NCI-H1105 (cell line): ENCODE data around the gene DNASE1L1.

ENCODE experiments used
- DNase-seq: peaks from one replicate; lab custom pipeline; 2025; lab: John Stamatoyannopoulos, UW

The DNASE1L1 gene

DNA sequence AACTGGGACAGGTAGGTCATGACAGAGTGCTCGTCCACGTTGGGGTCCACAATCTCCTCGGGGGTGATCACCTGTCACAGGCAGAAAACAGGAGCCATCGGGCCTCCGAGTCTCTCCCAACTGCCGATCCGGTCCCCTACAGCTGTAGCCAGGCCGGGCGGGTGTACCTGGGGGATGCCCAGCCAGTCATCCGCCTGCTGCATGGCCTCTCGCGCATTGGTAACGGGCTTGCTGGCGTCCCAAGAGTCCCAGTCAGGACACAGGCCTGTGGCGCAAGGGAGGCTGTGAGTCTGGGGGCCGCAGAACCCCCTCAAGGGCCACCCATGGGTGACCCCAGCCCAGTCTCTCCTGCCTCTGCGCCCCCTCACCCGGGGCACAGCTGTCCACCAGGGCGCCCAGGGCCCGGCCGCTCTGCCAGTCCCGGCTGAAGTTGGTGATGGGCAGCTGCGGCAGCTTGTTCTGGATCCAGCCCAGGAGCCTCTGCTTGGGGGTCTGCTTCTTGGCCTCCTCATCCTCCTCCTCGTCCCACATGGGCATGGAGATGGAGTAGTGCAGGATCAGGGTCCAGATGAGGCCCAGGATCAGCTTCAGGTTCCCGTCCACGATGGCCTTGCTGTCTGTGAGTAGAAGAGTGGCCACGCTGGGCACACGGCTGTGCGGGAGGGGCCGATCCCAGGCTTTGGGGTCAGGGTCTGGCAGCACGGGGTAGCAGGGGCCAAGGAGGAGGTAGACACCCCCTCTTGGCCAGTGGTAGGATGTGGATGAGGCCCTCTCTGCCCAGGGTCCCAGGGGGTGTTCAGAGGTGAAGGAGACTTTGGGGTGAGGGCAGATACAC, 41.4 kb downstream of the DNASE1L1 start:
- DNase-seq, result no peak

DNA sequence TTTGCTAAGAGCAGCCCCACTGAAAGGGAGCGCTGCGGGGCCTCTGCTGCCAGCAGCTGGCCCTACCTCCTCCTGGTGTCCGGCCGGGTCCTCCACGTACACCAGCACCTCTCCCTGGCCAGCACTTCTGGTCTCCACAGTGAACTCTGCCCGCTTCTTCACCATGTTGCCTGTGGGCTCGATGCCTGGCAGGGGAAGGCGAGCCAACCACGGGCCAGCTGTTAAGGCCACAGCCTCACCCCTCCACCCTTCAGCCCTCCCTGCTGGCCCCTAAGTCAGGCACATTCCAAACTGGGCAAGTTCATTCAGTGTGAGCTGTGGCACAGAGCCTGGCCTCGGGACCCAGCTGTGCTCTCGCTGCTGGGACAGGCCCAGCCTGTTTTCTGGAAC, 42.4 kb downstream of the DNASE1L1 start:
- no peak for DNase-seq

DNA sequence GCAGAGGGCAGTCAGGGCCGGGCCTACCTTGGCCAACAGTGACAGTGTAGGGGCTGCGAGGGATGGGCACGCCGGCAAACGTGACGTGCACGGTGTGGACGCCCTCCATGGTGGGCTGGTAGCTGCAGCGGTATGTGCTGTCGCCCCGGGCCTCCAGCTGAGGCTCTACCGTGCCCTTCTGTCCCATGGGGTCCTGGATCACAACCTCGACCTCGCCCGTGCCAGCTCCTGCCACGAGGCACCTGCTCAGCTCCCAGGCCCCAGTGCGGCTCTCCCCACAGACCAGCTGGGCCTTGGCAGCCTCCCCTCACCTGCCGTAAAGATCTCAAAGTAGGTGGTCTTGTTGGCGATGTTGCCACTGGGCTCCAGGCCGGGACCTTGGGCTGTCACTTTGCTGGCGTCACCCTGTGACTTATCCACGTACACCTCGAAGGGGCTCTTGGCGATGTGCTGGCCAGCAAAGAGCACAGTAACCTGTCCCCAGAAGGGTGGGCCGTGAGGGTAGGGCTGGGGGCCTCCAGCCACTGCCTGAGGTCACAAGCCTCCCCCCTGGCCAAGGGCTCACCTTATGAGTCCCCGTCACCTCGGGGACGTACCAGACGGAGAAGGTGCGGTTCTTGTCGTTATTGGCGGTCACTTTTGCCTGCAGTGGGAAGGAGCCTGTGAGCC, 42.9 kb downstream of the DNASE1L1 start:
- DNase-seq, result no peak

DNA sequence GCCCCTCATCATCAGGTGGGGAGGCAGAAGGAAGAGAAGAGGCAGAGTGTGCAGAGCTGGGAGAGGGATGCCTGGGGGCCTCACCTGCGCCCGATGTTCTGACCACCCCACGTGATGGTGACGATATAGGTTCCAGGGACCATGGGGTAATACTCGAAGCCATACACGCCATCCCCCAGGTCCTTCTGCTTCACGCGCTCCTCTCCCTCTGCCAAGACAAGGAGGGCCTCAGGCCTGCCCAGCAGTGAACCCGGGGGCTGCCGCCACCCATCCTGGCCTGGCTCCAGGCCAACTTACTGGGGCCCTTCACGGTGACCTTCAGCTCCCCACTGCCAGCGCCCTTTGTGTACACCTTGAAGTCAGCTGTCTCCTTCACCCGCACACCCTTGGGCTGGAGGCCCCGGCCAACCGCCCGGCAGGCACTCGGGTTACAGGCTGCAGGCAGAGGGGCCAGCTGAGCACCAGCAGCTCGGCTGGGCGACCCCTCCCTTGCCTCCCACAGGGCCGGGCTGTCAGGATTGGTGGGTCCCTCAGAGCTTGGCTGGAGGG, 43.9 kb downstream of the DNASE1L1 start:
- DNase-seq, result no peak

DNA sequence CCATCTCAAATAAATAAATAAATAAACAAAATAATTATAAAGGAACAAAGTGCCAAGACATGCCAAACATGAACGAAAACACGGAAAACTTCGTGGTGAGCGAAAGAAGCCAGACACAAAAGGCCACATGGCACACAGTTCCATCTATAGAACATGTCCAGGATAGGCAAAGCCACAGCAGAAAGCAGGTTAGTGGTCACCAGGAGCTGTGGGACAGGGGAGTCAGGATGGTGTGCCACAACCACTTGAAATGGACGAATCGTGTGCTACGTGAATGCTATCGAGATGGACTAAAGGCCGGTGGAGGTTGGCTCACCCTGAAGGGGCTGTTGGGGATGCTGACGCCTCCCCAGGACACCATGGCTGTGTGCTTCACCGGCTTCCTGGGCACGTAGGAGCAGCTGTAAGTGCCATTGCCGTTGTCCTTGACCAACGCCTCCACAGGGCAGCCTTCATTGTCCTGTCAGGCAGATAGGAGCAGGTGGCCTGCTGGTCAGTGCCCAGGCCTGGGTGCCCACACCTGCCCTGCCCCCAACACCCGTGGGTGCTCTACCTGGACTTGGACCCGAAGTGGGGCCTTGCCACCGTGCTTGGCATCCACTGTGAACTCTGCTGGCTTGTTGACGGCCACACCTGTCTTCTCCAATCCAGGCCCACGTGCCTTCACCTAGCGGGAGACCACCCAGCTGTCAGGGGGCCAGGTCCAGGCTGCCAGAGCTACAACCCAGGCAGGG, 45.2 kb downstream of the DNASE1L1 start:
- DNase-seq, result no peak

DNA sequence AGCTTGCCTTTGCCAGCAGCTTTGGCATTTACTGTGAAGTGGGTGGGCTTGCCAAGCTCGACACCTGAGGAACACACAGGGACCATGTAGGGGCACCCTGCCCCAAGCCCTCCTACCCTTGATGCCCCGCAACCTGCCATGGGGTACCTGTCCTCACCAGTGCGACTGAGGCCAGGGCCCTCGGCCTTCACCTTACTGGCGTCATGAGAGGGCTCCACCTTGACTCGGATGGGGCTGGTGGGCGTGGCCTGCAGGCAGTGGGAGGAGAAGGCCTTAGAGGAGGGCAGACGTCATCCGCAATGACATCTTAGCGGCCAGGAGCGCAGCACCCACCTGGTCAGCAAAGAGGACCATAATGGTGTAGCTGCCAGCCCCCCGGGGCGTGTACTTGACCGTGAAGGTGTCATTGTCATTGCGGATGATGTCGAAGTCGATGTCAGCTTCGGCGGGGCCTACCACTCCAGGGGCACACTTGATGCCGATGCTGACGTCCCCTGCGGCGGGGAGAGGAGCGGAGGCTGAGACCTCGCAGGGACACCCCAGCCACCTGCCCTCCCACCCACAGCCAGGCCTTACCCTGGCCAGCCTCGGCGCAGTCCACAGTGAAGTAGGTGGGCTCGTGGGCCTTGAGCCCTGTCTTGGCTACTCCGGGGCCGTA, 46.8 kb downstream of the DNASE1L1 start:
- no peak for DNase-seq

DNA sequence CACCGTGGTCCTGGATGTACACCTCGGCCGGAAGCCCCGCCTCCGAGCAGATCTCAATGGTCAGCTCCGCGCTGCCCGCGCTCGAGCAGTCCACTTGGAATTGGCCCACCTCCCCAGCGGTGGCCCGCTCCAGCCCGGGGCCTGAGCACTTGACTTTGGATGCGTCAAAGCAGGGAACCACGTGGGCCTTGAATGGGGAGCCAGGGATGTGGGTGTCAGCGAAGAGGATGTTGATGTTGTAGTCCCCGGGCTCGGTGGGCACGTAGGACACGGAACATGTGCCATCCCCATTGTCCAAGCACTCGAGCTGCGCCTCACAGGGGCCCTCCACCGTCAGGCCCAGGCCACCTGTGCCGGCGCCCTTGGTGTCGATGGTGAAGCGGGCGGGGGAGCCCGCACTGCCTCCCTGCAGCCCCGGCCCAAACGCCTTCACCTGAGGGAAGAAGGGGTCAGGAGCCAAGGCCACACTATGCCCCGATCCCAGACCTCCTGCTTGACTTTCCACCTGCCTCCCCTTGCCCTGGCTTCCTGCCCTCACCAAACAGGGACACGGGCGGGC, 48.8 kb downstream of the DNASE1L1 start:
- DNase-seq, result no peak

DNA sequence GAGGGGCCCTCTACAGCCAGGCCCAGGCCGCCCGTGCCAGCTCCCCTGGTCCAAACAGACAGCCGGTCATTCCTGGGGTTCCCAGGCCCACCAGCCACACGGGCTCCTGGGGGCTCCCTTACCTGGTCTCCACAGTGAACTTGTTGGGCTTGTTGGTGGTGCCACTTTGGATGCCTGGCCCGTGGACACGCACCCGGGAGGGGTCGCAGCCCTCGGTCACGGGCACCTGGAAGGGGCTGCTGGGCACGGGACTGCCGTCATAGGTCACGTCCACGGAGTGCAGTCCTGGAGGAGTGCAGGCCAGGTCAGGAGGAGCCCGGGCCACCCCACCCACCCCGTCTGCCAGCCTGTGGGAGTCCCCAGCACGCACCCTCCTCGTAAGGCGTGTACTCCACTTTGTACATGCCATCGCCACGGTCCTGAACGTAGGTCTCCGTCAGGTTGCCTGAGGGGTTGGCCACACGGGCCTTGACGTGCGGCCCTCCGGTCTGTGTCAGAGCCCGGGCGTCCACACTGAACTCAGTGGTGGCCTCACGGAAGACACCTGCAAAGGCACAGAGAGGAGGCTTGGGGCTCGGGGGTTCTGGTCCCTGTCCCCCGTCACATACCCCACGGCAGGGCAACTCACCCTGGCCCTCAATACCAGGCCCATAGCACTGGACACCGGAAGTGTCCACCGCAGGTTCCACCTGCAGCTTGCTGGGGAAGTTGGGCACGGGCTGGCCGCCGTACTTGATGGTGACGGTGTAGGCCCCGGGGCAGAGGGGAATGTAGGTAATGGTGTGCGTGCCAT, 49.5 kb downstream of the DNASE1L1 start:
- DNase-seq, result no peak

DNA sequence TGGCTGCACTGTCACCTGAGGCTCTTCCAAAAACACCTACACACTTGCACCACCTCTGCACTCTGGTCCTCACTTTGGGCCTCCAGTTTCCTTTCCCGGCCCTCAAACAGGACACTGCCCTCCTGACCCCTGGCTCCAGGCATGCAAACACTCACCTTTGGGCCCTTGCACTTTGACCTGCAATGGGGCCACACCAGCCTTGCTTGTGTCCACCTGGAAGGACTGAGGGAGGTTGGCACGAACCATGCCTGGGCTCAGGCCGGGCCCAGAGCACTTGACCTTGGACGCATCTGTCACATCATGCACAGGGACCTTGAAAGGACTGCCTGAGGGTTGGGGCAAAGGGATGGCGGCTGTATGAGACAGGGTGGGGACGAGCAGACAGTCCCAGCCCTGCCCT, 50.2 kb downstream of the DNASE1L1 start:
- no peak for DNase-seq

DNA sequence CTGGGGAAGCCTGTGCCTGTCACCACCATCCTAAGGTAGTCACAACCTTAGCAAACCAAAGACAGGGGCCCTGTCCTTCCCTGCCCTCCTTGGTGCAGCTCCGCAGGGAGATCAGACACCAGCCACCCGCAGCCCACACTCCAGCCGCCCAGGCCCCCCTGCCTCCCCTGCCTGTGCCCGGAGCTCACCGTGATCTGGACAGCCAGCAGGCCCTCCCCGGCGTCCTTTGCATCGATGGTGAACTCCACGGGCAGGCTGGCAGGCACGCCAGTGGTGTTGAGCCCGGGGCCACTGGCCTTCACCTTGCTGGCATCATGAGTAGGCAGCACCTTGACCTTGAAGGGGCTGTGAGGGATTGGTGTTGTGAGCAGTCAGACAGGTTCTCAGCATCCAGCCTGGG, 51.0 kb downstream of the DNASE1L1 start:
- no peak for DNase-seq

DNA sequence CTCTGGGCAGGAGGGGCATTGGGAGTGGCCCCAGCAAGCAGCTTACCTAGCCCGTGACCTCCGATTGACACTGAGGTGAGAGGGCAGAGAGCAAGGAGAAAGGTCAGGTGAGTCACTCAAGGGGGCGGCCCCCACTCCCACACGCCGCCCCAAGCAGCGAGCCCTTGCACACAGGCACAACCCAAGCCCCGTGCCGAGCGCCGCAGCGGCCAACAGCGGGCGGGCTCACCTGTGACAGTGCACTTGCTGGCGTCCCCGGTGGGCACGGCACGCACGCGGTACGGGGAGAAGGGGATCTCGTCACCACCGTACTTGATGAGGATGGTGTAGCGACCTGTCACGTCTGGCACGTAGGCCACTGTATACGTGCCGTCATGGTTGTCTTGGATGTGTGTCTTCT, 51.8 kb downstream of the DNASE1L1 start:
- DNase-seq, result no peak

DNA sequence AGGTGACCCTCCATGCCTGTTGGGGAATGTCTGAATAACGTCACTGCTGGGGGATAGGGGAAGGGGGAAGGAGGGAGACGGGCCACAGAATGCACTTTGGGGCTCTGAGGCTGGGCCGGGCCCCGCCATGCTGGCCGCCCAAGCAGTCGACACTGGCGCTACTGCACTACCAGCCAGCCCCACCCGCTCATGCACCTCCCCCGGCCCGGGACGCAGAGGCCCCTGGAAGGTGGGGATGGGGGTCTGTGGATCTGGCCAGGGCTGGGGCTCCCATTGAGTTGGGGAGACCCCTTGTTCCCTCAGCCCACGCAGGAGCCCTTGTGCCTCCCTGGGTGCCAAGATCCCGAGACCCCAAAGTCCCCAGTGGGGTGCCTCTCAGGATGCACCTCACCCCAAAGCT, 52.5 kb downstream of the DNASE1L1 start:
- no peak for DNase-seq

DNA sequence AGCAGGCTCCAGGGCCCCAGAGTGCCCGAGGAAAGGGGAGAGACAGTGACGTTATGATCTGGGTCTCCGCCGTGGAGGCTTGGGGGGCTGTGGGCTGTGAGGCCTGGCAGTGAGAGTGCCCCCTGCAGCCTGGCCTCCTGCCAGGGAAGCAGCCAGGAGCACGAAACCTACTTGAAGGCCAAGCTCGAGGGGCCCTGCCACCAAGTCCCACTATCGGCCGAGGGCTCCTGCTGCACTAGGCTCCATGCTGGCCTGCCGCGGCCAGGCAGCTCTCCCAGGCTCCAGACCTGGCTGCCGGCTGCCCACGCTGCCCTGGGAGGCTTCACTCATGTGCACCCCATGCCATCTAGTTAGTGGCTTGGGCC, 53.3 kb downstream of the DNASE1L1 start:
- no peak for DNase-seq

DNA sequence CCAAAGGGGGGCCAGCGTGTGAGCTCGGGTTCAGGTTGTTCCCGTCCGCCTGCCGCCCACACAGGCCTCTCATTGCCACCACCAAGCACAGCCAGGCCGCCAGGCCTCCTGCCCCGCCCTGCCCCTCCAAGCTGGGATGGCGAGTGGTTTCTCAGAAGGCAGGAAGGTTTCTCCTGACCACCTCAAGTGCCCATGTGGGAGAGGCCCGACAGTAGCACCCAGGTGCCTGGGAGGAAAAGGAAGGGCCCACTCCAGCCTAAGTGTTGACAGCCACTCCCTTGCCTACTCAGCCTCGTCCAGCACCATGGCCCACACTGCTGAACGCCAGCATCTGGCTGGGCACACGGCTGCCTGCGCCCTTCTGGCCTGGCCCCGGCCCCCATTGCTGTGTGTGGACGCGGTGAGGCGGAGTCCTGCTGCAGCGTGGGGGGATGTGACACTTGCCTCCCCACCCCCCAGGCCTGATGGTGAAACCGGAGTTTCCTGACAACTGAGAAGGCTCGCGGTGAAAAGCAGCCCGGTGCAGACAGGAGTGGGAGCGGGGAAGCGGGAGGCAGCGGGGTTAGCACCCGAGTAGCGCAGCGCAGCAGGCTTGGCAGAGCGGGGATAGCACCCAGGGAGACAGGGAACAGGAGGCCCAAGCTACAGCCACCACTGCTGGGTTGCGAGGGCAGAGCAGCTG, 53.8 kb downstream of the DNASE1L1 start:
- no peak for DNase-seq

DNA sequence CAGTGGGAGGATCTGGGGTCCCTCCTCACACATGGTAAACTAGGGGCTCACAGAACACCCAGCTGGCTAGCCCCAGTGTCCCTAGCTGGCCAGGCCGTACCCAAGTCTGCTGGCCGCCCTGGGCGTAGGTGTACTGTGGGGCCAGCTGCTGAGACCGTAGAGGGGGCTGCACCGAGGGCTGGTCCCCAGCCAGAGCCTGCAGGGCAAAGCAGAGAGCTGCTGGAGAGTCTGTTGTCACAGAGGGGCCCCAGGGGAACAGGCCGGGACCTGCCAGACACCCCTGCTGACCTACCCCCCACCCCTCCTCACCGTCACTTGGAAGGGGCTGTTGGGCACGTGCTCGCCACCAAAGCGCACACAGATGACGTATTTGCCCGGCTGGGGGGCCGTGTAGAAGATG, 54.5 kb downstream of the DNASE1L1 start:
- no peak for DNase-seq

DNA sequence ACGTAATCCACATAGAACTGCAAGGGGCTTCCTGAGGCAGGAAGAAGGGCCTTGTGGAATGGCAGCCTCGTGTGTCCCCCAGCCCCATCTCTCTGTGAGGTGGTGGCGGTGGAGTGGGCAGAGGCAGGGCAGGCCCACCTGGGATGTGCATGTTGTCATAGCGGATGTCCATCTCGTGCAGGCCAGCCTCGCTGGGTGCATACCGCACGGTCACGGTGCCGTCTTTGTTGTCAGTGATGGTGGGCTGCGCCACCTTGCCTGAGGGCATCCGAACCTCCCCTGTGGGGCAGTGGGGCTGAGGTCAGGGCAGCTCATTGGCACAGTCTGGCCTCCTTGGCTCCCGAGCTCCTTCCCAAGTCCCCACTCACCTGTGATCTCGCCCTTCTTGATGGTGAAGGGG, 55.0 kb downstream of the DNASE1L1 start:
- no peak for DNase-seq

DNA sequence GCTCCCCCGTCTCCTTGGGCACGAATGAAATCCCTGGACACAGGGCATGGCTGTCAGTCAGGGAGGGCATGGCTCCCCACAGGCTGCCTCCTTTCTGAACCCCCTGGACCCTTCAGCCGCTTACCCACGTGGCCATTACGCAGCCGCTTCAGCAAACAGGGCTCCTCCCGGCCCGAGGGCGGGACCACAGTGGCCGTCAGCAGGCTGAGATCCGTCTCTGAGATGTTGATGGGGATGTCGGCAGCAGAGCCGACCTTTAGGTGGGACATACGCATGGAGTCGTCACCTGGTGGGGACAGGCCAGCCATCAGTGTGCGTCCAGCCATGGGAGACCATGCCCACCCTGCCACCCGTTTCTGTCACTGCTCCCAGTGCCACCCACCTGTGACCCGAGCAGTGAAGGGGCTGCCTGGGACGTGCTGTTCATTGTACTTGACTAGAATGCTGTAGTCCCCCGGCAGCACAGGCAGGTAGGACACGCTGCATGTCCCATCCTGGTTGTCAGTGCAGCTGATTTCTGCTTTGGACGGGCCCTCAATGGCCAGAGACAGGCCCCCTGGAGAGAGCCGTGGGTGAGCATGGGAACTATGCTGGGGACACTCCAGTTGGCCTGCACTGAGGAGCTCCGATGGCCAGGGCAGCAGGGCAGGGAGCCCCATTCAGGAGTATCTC, 55.7 kb downstream of the DNASE1L1 start:
- DNase-seq, result no peak

DNA sequence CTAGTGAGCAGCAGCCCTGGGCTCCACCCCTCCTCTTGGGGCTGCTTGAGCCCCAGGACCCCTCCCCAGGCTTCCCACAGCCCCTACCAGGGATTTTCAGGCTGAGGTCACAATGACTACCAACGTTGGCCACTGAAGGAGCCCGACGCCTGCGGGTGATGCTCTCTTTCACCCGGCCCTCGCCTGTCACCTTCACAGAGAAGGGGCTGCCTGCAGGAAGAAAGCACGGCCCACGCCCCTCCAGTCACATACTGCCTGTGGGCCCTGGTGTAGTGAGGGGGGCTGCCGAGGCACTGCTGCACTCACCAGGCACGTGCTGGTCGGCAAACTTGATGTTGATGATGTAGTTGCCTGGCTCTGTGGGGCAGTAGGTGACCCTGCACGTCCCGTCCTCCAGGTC, 56.6 kb downstream of the DNASE1L1 start:
- no peak for DNase-seq

DNA sequence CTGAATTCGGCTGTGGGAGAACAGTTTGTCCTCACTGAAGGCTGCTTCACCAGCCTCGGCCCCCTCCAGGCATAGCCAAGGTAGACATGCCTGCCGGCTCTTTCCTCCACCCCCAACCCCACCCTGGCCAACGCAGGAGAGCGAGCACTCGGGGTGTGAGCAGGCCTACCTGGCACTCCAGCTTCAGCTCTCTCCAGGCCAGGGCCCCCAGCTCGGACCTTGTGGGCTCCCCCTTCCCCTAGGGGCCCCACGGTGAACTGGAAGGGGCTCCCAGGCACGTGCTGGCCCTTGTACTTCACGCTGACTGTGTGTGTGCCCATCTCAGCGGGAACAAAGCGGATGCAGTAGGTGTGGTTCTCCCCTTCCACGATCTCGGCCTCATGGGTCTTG, 57.0 kb downstream of the DNASE1L1 start:
- no peak for DNase-seq
